Neural progenitor cell (in vitro differentiated cells): ENCODE measurements around the gene RPP38. TPM values are rescaled to one million over a fixed set of nuclear protein-coding genes. Genes with fewer than 3 reads are reported as not detected.

Source experiments
- DNase-seq: peaks from one replicate; pipeline ENCODE4 v3.0.0-alpha.2; 2016; ENCODE audit warnings: low spot score
- H2AFZ ChIP-seq: fragments of 200-600 bp; sonication (generic); replicated peaks from 2 replicates; pipeline ENCODE4 v1.6.1; 2016; ENCODE audit warnings: antibody characterized with exemption
- H3F3A ChIP-seq: fragments of 200-600 bp; sonication (generic); 2 replicates; pipeline ENCODE4 v1.6.1; 2016; ENCODE audit warnings: antibody characterized with exemption, low read depth
- H3K27ac ChIP-seq: fragments of 200-600 bp; sonication (generic); 2 replicates; pipeline ENCODE4 v1.5.1; 2016; ENCODE audit warnings: mild to moderate bottlenecking
- H3K27me3 ChIP-seq: fragments of 200-600 bp; sonication (generic); 2 replicates; pipeline ENCODE4 v1.6.1; 2016; ENCODE audit warnings: mild to moderate bottlenecking, moderate library complexity
- H3K36me3 ChIP-seq: fragments of 200-600 bp; sonication (generic); 2 replicates; pipeline ENCODE4 v1.5.1; 2016
- H3K4me1 ChIP-seq: fragments of 200-600 bp; sonication (generic); 2 replicates; pipeline ENCODE4 v1.6.1; 2016; ENCODE audit warnings: mixed run types
- H3K4me2 ChIP-seq: fragments of 200-600 bp; sonication (generic); 2 replicates; pipeline ENCODE4 v1.6.1; 2016
- H3K4me3 ChIP-seq: fragments of 200-600 bp; sonication (generic); 2 replicates; pipeline ENCODE4 v1.5.1; 2016
- H3K79me2 ChIP-seq: fragments of 200-600 bp; sonication (generic); 2 replicates; pipeline ENCODE4 v1.6.1; 2016; ENCODE audit warnings: low read depth
- H3K9ac ChIP-seq: fragments of 200-600 bp; sonication (generic); 2 replicates; pipeline ENCODE4 v1.6.1; 2016
- H3K9me3 ChIP-seq: fragments of 200-600 bp; sonication (generic); 2 replicates; pipeline ENCODE4 v1.5.1; 2016; ENCODE audit warnings: low read depth
- H4K20me1 ChIP-seq: fragments of 200-600 bp; sonication (generic); 2 replicates; pipeline ENCODE4 v1.6.1; 2016; ENCODE audit warnings: low read depth
- H3K27ac Mint-ChIP-seq: 3 replicates; pipeline ENCODE4 v1.8.0; 2021; ENCODE audit warnings: mixed read lengths
- H3K27me3 Mint-ChIP-seq: 2 replicates; pipeline ENCODE4 v1.8.0; 2022; ENCODE audit warnings: low read depth, mild to moderate bottlenecking, inconsistent platforms, moderate library complexity, mixed read lengths; ENCODE audit not compliant: insufficient read depth
- H3K36me3 Mint-ChIP-seq: 3 replicates; pipeline ENCODE4 v1.8.0; 2021; ENCODE audit warnings: mixed read lengths
- H3K4me1 Mint-ChIP-seq: 3 replicates; pipeline ENCODE4 v1.8.0; 2021; ENCODE audit warnings: mixed read lengths
- H3K4me3 Mint-ChIP-seq: 3 replicates; pipeline ENCODE4 v1.8.0; 2021; ENCODE audit warnings: mild to moderate bottlenecking, moderate library complexity, mixed read lengths
- H3K9me3 Mint-ChIP-seq: 3 replicates; pipeline ENCODE4 v1.8.0; 2020; ENCODE audit warnings: mixed read lengths
- EZH2 ChIP-seq: fragments of 200-600 bp; sonication (generic); IDR thresholded peaks from 2 replicates; pipeline ENCODE4 v1.6.1; 2017; ENCODE audit warnings: antibody characterized with exemption, mild to moderate bottlenecking, moderate library complexity
- EZH2phosphoT487 ChIP-seq: fragments of 200-600 bp; sonication (generic); IDR thresholded peaks from 2 replicates; pipeline ENCODE4 v1.6.1; 2017; ENCODE audit warnings: antibody characterized with exemption
- total RNA-seq: library from RNA; depleted of rRNA; stranded (reverse); fragments of >200 nt; gene quantifications from 2 replicates; pipeline ENCODE4 v1.2.3, GENCODE V29; 2015; ENCODE audit warnings: low replicate concordance
- TF ChIP-seq, protein P1 (sequence below): fragments of 200-600 bp; sonication (generic); IDR thresholded peaks from 2 replicates; pipeline ENCODE4 v1.5.1; 2017; ENCODE audit warnings: antibody characterized with exemption, mild to moderate bottlenecking

The RPP38 gene
- total RNA-seq, 1 donor from 2014 or later, result 17.0 TPM

DNA sequence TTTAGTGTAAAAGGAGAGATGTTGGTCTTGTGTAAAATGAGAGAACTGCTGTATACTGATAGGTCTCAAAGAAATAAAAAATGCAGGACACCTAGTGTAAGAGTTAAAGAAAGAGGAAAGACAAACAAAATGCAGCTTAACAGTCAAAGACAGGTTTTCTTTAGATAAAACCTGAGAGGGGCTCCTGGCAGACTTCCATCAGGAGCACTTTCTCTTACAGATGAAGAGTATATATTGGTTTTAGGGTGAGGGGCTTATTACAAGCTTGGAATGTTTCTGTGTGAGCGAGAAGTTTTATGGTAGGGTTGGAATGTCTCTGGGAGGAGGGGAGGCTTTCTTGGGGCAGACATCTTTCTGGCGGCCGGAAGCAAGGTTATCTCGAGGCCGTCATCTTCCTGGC is 24.8 kb upstream of the RPP38 start:
- Histone ChIP-seq H3K36me3 (peaks cover 5% of the 10 kb centered on the region), H3K4me1 (no peaks in the 10 kb centered on the region), H3K9me3 (peaks cover 6% of the 10 kb centered on the region), H2AFZ (no peak overlapping the region), H3K9ac (no peak overlapping the region), H3K27ac (no peak overlapping the region), H3K79me2 (no peaks in the 10 kb centered on the region), H3K27me3 (no peaks in the 10 kb centered on the region), H4K20me1 (no peaks in the 10 kb centered on the region), H3K4me3 (no peak overlapping the region), H3F3A (no peaks in the 10 kb centered on the region), H3K4me2 (no peak overlapping the region)
- Mint-ChIP-seq H3K4me1 (no peaks in the 10 kb centered on the region), H3K36me3 (peaks cover 16% of the 10 kb centered on the region), H3K4me3 (no peak overlapping the region), H3K27ac (no peak overlapping the region), H3K27me3 (peaks cover 2% of the 10 kb centered on the region), H3K9me3 (peaks cover 17% of the 10 kb centered on the region)
- TF ChIP-seq EZH2 (no peak), EZH2phosphoT487 (no peak)
- TF ChIP-seq, protein P1, sequence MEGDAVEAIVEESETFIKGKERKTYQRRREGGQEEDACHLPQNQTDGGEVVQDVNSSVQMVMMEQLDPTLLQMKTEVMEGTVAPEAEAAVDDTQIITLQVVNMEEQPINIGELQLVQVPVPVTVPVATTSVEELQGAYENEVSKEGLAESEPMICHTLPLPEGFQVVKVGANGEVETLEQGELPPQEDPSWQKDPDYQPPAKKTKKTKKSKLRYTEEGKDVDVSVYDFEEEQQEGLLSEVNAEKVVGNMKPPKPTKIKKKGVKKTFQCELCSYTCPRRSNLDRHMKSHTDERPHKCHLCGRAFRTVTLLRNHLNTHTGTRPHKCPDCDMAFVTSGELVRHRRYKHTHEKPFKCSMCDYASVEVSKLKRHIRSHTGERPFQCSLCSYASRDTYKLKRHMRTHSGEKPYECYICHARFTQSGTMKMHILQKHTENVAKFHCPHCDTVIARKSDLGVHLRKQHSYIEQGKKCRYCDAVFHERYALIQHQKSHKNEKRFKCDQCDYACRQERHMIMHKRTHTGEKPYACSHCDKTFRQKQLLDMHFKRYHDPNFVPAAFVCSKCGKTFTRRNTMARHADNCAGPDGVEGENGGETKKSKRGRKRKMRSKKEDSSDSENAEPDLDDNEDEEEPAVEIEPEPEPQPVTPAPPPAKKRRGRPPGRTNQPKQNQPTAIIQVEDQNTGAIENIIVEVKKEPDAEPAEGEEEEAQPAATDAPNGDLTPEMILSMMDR, result no peak
- no peak for DNase-seq

DNA sequence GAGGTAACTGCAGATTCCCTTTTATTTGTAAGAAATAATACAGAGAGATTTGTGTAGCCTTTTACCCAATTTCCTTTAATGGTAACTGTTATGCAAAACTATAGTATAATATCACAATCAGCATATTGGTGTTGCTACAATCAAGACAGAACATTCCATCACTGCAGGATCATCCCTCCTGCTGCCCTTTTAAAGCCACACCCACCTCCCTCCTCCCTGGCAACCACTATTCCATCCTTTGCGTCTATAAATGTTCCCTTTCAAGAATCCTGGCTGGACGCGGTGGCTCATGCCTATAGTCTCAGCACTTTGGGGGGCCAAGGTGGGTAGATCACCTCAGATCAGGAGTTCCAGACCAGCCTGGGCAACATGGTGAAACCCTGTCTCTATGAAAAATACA is 21.7 kb upstream of the RPP38 start:
- peaks cover 17% of the 10 kb centered on the region for H3K9me3 Mint-ChIP-seq
- Histone ChIP-seq H3K79me2 (no peaks in the 10 kb centered on the region), H3K36me3 (peaks cover 8% of the 10 kb centered on the region), H3K27ac (no peak overlapping the region), H3K9ac (no peak overlapping the region), H2AFZ (no peak overlapping the region), H3K4me3 (no peak overlapping the region), H4K20me1 (no peaks in the 10 kb centered on the region), H3K9me3 (peaks cover 6% of the 10 kb centered on the region), H3K4me1 (no peaks in the 10 kb centered on the region), H3F3A (no peaks in the 10 kb centered on the region), H3K27me3 (no peaks in the 10 kb centered on the region), H3K4me2 (no peak overlapping the region)
- no peaks in the 10 kb centered on the region for H3K4me1 Mint-ChIP-seq
- peaks cover 2% of the 10 kb centered on the region for H3K27me3 Mint-ChIP-seq
- TF ChIP-seq, protein P1, result no peak
- no peak for TF ChIP-seq EZH2phosphoT487
- no peak for TF ChIP-seq EZH2
- H3K36me3 Mint-ChIP-seq, result peaks cover 16% of the 10 kb centered on the region
- DNase-seq, result no peak
- H3K27ac Mint-ChIP-seq, result no peak overlapping the region
- H3K4me3 Mint-ChIP-seq, result no peak overlapping the region

DNA sequence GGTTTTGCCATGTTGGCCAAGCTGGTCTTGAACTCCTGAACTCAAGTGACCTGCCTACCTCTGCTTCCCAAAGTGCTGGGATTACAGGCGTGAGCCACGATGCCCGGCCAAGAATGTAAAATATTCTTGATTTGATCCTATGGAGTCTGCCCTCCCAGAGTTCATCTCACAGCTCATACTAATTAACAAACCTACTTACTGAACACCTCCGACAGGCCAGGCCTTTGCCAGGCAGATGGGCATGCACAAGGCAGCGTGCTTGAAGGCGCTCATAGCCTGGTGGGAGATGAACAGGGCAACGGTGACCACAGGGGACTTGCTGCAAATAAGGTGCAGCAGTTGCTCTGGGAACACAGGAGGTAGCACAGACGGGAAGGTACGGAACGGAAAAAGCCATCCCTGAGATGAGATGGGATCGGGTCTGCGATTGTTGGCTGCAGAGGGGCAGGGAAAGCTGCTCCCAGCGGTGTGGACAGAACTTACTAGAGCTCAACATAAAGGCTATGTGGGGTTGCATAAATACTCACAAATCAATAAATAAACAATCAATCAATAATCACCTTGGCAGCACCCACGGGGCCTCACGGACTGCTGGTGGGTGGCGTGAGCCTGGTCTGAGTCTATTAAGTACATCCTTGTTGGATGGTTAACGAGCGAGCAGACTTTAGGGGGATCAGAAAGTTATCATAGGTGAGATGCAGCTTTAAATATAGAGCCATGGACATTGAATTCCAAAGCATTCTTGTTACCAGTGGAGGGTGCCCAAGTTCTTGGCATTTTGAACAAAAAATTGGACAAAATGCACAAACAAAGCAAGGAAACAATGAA is 13.3 kb upstream of the RPP38 start:
- Histone ChIP-seq H3K36me3 (no peaks in the 10 kb centered on the region), H3F3A (peaks cover 18% of the 10 kb centered on the region), H3K9me3 (no peaks in the 10 kb centered on the region), H4K20me1 (no peaks in the 10 kb centered on the region), H3K9ac (no peak overlapping the region), H2AFZ (no peak overlapping the region), H3K79me2 (peaks cover 11% of the 10 kb centered on the region), H3K27ac (peak overlapping the region; percentile 81), H3K4me3 (no peak overlapping the region), H3K4me2 (peak overlapping the region; percentile 54), H3K4me1 (peaks cover 7% of the 10 kb centered on the region), H3K27me3 (no peaks in the 10 kb centered on the region)
- Mint-ChIP-seq H3K27ac (peak overlapping the region; percentile 50), H3K27me3 (no peaks in the 10 kb centered on the region), H3K36me3 (no peaks in the 10 kb centered on the region), H3K4me3 (peak overlapping the region; percentile 48), H3K9me3 (no peaks in the 10 kb centered on the region), H3K4me1 (peaks cover 13% of the 10 kb centered on the region)
- no peak for DNase-seq
- no peak for TF ChIP-seq EZH2
- TF ChIP-seq EZH2phosphoT487, result no peak
- TF ChIP-seq, protein P1, result no peak
